ENCODE results near the gene RTP5.
"Not testable (repeated sequence)": the region's sequence is repeated elsewhere in the genome, so short reads cannot be mapped to it uniquely, and the experiment has no call there.

RTP5 gene

DNA sequence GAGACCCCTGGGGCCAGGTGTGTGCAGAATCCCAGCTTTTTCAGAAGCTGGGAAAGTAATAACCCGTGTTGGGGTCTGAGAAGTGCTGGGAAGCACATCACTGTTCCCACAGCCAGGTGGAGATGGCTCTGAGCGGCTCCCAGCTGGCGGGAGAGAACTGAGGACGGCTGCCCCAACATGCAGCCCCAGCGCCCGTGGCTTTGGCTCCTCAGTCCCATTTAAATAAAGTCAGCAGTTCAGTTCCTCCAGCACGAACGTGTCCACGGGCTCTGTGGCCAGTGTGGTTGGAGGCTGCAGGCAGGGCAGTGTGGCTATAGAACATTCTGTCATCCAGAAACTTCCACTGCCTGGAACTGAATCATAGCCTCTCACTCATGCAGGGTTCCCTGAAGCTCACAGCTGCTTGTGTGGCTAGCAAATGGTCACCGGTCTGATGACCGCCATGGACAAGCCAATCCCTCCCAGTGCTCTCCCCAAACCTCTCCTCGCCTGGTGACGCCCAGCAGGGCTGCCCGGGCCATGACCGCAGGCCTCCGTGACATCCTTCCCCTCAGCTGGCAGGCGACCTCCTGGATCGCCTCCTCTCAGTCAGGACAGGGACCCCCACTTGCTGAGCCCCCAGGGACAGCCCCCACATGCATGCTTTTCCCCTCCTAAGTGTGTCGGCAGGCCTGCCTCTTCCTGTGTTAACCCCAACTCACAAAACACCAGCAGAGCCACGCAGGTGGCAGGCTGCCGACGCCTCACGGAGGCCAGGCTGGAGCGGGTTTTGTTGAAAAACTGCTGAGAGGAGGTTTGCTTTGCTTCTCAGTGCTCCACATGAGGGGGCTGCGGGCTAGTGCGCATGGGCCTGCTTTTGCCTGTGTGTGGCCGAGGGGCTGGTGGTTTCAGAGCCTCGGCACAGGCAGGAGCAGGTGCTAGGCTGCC, 1.3 kb downstream of the RTP5 start:
- DNase-seq (ENCODE audit: low read depth) = no peak

DNA sequence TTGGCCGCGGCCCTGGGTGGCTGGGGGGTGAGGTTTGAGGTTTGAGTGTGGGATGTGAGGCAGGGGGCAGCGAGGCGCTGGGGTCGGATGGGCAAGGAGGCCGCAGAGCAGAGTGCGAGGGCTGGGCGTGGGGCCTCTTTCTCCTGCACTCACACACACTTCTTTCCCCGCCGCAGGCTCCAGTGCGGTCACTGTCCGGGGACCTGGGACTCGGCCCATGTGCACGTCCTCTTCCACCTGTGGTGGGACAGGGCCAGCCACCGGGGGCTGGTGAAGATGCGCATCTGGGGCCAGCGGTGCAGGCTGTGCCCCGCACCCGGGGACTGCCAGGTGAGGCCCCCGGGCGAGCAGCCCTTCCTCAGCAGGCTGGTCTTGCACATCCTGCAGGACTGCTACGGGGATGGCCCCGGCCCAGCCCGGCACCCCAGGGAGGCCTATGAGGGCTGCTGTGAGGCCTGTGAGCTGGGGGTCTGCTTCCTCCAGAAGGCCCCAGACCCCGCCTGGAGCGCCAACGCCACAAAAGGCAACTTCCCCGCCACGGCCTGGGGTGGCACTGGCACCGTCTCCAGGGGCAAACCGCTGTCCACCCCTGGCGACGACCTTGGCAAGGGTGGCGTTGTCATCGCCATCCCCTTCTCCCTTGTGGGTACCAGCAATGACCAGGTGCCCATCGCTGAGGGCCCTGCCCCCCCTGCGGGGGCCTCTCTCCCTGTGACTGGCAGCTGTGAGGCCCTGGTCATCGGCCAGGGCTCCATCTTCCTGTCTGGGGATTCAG, 2.2 kb downstream of the RTP5 start:
- no peak for DNase-seq (ENCODE audit: low read depth)

DNA sequence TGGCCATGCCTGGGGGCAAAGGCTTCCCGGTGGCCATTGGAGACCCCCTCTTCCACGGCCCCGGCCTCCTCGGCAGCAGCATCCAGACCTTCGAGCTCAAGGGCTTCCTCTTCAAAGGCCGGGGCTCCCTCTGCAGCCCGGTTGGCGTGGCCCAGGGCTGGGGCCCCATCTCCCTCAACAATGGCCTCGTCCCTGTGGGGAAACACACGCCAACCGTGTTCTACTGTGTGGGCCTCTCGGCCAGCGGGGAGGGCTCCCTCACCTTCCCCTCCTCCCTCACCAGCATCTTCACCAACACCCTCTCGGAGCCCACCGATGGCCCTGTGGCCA, 2.7 kb downstream of the RTP5 start:
- no peak for DNase-seq (ENCODE audit: low read depth)

DNA sequence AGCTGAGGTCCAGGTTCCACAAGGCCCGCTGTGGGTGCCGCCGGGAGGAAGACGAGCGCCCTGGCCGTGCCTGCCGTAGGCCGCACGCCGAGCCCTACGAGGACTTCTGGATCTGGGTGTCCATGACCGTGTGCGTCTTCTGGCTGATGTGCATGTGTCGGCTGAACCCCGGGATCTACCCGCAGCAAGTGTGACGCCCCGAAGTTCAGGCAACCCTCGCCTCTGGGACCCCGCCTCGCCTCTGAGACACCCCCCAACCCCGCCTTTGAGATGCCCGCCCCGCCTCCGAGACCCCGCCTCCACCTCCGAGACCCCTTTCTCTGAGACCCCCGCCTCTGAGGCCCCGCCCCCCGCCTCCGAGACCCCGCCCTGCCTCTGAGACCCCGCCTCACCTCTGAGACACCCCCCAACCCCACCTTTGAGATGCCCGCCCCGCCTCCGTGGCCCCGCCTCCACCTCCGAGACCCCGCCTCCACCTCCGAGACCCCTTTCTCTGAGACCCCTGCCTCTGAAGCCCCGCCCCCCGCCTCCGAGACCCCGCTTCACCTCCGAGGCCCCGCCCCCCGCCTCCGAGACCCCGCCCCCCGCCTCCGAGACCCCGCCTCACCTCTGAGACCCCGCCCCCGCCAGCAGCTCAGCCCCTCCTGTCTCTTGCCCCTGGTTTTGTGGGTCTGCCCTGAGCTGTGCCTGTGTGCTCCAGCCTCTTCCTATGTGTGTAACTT, 3.7 kb downstream of the RTP5 start:
- no peak for DNase-seq (ENCODE audit: low read depth)

DNA sequence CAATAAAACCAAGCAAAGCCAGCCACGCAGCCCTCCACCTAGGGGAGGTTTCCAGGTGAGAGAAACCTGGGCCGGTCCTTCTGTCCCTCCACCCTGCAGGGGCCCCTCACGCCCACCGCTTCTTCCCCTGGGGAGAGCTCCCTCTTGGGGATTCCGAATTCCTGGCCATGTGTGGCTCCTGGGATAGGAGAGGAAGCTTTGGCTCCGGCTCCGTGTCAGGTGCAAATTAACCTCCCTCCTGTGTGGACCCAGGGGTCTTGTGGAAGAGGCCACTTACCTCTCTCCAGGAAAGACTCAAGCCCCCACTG, 4.2 kb downstream of the RTP5 start:
- no peak for DNase-seq (ENCODE audit: low read depth)

DNA sequence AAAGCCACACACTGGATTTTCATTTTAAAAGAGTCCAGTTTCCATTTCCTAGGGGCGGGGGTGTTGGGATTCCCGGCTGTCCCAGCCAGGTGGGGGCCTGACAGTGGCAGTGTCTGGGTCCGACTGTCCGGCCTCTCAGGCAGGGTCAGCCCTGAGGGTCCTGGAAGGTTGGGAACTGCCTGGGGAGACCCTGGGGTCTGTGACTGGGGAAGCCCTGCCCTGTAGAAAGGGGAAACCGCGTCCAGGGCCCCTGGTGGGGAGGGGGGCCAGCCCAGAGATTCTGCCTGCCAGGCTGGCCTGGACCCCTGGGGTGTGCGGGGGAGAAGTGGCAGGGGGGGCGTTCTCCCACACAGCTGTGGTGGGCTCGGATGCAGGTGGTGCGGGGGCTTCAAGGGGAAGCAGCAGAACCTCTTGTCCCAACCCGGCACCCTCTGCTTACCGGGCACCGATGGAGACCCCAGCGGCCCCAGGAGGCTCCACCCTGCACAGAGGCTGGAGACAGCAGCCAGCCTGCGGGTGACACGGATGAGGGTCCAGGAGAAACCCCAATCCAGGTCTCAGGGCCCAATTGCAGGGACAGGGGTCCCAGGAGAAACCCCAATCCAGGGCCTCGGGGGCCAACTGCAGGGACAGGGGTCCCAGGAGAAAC, 4.9 kb downstream of the RTP5 start:
- DNase-seq (ENCODE audit: low read depth) = no peak

DNA sequence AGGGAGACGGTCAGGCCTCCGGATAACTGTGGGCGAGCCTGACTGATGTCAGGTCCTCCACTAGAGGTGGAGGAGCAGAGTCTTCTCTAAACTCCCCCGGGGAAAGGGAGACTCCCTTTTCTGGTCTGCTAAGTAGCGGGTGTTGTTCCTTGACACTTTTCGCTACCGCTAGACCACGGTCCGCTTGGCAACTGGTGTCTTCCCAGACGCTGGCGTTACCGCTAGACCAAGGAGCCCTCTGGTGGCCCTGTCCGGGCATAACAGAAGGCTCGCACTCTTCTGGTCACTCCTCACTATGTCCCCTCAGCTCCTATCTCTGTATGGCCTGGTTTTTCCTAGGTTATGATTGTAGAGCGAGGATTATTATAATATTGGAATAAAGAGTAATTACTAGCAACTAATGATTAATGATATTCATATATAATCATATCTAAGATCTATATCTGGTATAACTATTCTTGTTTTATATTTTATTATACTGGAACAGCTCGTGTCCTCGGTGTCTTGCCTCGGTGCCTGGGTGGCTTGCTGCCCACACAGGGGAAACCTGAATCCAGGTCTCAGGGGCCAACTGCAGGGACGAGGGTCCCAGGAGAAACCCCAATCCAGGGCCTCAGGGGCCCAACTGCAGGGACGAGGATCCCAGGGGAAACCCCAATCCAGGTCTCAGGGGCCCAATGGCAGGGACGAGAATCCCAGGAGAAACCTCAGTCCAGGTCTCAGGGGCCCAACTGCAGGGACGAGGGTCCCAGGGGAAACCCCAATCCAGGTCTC, 6.4 kb downstream of the RTP5 start:
- DNase-seq (ENCODE audit: low read depth) = not testable (repeated sequence)

DNA sequence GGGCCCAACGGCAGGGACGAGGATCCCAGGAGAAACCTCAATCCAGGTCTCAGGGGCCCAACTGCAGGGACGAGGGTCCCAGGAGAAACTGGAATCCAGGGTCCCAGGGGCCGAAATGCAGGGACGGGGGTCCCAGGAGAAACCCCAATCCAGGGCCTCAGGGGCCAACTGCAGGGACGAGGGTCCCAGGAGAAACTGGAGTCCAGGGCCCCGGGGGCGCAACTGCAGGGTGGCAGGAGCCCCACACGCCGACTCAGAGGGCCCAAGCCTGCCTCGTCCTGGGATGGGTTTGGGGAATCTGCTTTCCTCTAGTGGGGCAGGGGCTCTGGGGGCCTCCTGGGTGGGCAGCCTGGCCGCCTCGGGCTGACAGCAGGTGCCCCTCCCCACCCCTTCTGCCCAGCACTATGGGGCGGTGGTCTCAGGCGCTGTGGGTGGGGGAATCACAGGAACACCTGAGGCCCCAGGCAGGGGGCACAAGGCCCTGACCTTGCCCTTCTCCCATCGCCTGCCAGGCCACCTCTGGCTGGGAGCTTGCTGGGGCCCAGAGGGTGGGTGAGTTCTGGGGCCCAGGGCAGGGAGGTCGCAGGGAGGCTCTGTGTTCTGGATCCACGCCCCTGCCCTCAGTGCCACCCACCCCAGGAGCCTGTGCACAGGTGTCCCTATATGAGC, 7.1 kb downstream of the RTP5 start:
- DNase-seq (ENCODE audit: low read depth) = no peak

DNA sequence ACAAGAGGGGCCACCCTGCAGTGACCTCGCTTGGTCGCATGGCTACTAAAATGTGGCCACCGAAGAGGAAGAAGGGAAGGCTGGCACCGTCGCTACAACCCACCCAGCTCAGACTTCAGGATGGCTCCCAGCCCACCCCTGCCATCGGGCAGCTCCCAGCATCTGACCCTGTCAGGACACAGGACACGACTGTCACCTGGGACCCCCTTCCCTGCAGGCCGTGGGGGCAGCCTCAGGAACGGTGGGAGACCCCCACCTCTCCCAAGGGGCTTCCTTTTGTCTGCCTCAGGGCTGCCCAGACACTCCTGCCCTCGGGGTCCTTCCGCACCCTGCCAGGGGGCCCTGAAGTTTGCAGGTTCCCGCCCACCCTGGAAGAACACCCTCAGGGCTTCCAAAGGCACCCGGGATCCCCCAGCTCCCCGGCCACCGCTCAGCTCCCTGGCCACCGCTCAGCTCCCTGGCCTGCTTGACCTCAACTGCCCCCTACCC, 7.7 kb downstream of the RTP5 start:
- DNase-seq (ENCODE audit: low read depth) = no peak

DNA sequence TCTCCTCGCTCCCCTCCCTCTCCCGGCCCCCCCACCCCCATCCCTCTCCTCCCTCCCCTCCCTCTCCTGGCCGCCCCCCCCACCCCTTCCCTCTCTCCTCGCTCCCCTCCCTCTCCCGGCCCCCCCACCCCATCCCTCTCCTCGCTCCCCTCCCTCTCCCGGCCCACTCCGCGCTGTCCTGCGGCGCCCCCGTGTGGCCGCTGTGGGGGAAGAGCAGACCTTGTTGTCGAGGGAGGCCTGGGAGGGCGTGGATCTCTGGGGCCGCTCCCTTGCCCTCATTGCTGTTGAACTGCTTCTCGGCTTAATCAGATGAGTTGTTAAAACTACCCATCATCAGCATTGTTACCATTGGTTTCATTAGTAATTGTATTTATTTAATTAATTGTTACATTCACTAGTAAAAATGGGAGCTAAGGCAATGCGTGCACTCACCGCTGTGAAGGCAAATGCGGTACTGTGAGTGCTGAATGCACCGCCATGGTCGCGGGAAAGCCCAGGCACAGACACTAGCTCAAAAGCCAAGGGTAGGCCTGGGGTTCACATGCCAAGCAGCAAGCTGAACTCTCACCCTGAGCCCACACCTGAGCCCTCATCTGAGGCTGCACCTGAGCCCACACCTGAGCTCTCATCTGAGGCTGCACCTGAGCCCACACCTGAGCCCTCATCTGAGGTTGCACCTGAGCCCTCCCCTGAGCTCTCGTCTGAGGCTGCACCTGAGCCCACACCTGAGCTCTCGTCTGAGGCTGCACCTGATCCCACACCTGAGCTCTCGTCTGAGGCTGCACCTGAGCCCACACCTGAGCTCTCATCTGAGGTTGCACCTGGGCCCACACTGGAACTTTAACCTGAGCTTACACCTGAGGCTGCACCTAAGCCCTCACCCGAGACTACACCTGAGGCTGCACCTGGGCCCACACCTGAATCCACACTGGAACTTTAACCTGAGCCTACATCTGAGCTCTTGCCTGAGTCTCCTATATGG, 8.8 kb downstream of the RTP5 start:
- peak; percentile 57 for DNase-seq (ENCODE audit: low read depth)

DNA sequence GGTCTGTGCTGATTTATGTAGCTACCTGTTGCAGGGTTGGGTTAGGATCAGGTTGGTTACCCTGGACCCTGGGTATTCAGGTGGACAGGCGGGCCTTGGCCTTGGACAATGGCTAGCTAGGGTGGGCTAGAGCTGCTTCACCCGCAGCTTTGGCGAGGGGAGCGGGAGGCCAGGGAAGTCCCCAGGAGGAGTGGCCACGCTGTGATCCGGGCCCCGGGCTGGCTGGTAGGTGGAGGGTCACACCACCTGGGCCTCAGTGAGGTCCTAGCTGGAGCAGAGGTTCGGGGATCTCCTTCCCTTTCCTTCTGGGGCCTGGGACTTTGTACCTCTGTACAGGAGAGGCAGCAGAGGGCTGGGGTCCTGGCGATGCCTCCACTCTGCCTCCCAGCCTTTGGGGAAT, 9.8 kb downstream of the RTP5 start:
- no peak for DNase-seq (ENCODE audit: low read depth)

DNA sequence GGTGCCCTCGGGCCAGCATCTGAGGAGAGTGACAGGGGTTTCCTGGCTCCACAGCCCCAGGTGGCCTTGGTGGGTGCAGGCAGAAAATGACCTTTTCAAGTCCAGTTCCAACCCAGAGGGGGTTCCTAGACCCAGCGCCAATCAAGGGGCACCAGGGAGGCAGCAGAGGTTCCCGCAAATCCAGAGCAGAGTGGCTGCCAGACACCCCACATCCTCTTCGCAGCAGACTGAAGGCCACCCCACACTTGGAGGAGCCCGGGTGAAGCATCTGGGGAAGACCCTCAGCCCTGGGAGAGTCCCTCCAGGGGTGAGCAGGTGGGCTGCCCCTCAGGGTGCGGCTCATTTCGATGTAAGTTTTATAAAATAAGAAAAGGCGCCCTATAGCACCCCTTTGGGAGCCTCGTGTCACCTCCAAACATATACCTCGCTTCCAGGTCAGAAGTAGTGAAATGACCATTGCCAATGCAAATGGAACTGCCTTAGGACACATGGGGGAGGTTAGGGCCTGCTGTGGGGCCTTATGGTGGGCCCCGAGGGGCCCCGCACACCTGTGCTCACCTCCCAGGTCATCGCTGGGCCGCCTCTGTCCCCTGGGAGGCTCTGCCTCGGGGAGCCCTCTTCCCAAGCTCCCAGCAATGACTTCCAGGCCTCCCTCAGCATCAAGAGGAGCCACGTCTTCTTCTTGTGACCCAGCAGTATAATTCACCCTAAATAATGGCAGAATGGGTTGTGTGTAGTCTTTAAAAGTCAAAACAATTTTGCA, 11.0 kb downstream of the RTP5 start:
- DNase-seq (ENCODE audit: low read depth) = no peak

DNA sequence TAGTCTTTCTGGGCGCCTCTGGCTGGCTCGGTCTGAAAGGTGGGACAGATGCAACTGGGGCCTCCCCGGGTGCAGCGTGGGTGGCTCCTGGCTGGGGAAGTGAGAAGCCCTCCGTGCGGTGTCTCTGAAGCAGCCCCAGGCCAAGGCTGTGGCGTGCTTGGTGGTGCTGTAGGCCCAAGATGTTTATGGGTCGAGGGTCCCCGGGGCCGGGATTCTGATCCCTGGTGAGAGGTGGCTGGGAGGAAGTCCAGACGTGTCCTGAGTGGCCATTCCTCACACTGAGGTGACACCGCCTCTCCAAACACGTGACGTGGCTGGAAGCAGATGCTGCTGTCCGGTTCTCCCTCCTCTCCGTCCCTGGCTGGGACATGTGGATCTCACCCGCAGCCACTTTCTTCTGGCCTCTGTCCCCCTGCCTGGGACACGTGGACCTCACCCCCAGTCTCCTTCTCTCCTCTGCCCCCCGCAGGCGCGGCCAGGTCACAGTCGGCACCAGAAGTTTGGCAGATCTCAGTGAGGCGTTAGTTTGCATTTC, 12.6 kb downstream of the RTP5 start:
- DNase-seq (ENCODE audit: low read depth) = peak; percentile 12

DNA sequence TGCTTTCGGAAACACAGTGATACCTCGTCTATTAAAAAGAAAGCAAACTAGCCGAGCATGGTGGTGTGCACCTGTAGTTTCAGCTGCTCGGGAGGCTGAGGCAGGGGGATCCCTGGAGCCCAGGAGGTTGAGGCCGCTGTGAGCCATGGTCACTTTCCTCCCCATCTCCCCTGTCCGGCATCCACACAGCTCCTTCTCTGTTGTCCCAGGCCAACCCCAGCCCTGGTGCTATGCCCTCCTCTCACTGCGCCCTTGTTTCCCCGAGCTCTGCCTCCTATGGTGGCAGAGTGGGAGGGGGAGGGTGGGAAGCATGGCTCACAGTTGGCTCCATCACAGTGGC, 15.4 kb downstream of the RTP5 start:
- DNase-seq (ENCODE audit: low read depth) = no peak

DNA sequence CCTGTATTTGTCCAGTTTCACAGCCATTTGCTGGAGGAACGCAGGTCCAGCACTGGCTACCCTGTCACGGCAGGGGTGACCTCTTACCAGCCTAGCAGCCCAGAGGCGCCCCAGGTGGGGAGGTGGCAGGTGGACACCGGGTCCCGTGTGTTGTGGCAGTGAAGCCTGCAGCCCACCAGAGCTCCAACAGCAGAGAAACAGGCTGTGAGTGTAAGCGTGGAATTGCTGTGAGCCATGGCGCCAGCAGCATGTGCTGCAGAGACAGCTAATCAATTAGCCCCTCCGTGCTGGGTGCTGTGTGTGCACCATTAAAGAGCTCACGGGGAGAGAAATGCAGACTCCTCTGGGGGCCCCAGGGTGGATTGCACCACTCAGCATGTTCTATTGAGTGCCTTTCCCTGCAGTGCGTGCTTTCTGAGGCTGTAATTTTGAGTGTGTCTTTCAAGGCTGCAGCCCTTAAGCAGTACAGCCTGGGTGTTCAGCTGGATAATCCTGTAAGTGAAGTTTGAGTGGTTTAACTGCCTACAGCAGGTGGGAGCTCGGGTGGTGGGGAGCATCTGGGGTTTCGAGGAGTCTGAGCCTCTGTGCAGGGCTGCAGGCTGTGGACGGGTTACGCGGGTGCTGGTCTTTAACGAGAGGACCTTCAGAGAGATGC, 15.9 kb downstream of the RTP5 start:
- DNase-seq (ENCODE audit: low read depth) = no peak

DNA sequence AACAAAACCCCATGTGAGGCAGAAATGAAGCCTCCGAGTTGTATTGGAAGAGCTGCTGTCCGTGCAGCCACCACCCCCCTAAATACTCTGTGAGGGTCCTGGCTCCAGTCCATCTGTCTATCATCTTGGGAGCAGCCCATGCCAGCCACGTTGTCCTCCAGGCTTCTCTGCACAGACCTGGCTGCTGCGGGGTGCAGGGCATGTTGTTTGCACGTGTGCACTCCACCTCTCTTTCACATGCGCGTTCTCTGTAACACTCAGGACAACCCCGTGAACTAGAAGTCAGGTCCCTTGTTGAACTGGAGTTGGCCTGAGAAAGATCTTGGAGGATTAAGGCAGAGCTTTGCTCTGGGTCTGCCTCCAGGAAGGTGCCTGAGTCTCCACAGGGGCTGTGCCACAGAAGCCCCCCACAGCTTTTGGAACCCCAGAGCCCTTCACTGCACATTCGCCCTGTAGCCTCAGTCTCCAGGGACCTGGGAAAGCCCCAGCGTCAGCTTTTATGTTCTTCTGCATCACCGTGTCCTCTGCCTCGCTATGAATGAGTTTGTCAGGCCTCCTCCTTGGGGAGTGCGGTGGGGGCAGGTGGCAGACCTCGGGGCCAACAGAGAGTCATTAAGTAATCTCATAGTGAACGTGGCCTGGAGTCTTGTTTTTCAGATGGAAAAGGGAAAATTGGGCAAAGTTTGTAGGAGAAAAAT, 16.6 kb downstream of the RTP5 start:
- DNase-seq (ENCODE audit: low read depth) = no peak

DNA sequence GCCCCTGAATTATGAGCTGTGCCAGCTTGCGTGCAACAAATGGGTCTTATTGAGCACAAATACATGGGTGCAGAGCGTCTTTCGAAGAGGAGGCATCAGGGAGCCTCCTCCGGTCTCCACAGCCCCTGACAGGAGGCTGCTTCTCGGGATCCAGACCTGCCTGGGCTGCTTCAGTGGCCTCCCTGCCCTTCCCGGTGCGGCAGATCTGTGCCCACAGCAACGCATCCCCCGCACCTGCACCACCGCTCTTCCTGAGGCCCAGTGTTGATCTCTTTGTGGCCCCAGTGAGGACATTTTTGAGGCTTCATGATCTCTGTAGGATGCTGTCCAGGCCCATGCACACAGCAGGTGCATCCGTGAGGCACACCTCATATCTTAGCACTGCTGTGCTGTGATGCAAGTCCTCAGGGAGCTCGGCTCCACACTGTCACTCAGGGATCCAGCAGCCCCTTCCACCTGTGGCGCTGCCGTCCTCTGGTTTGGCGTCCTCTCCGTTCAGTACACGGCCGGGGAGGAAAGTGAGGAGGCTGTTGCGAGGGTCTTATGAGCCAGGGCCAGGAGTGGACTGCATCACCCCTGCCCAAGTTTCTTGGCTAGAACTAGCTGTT, 17.4 kb downstream of the RTP5 start:
- DNase-seq (ENCODE audit: low read depth) = no peak

Data from fibroblast of gingiva (primary cell).